ENCODE results near the gene DTNBP1.
A peak's percentile ranks its signal among the peaks of the same experiment; 100 is the strongest.

DTNBP1 gene

DNA sequence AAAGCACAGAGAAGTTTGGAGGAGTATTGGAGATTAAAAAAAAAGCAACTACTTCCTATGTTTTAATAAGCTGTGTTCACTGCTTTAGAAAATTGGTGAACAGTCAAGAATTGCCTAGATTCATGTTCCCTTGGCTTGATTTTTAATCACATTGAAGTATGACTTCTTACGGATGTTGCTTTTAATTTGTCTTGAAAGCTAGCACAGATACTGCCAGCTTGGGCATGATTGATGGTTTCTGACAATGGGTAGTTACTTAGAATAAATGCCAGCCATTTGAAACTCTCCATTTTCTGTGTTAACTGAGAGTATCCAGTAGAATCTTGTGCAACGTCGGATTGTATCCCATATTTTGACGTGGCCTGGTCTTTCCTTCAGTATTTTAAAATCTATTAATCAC is 178.0 kb downstream of the DTNBP1 start:
- Histone ChIP-seq H3K9me2 (replicated peaks; ENCODE audit: insufficient read depth, low read length) (no peaks in the 10 kb centered on the region), H3K27me3 (replicated peaks; ENCODE audit: insufficient read depth, low read length) (no peaks in the 10 kb centered on the region), H2AFZ (ENCODE audit: low read length) (no peak overlapping the region), H3K4me3 (ENCODE audit: low read length) (no peak overlapping the region), H3K36me3 (replicated peaks; ENCODE audit: insufficient read depth, low read length) (no peaks in the 10 kb centered on the region), H3K4me1 (ENCODE audit: low read length) (peaks cover 16% of the 10 kb centered on the region), H4K20me1 (ENCODE audit: insufficient read depth, low read length) (no peaks in the 10 kb centered on the region), H3K27ac (ENCODE audit: low read length) (no peak overlapping the region), H3F3A (ENCODE audit: insufficient read depth, low read length) (peaks cover 8% of the 10 kb centered on the region), H3K9me3 (replicated peaks; ENCODE audit: insufficient read depth, low read length) (no peaks in the 10 kb centered on the region), H3K9ac (ENCODE audit: low read length) (no peak overlapping the region), H3K4me2 (ENCODE audit: low read depth, low read length) (no peak overlapping the region), H3K79me2 (ENCODE audit: low read length) (peaks cover 33% of the 10 kb centered on the region)
- TF ChIP-seq EZH2 (optimal IDR thresholded peaks at IDR 0.05; ENCODE audit: low read depth, low read length), result no peak
- no peak for DNase-seq

DNA sequence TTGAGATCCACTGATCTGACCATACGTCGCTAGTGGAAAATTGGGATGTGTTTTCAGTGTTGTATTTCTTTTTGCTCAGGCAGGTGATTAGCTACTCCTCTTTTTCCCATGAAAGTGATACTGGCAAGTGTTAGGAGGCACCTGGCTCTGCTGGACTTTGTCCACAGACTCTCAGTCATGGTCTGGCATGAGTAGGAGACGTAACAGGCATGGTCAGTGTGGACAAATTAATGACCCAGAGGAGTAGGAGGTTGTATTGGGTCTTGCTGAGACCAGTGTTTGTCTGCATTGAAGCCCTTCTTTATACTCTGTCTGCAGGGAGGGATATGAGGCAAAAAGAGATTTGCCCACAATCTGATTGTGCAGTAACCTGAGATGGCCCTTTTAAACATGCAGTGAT is 178.7 kb downstream of the DTNBP1 start:
- Histone ChIP-seq H3K79me2 (ENCODE audit: low read length) (peaks cover 37% of the 10 kb centered on the region), H3K9ac (ENCODE audit: low read length) (no peak overlapping the region), H2AFZ (ENCODE audit: low read length) (no peak overlapping the region), H3K4me3 (ENCODE audit: low read length) (no peak overlapping the region), H3K9me2 (replicated peaks; ENCODE audit: insufficient read depth, low read length) (no peaks in the 10 kb centered on the region), H3K9me3 (replicated peaks; ENCODE audit: insufficient read depth, low read length) (no peaks in the 10 kb centered on the region), H3K4me1 (ENCODE audit: low read length) (peaks cover 16% of the 10 kb centered on the region), H3F3A (ENCODE audit: insufficient read depth, low read length) (peaks cover 8% of the 10 kb centered on the region), H3K27ac (ENCODE audit: low read length) (no peak overlapping the region), H4K20me1 (ENCODE audit: insufficient read depth, low read length) (no peaks in the 10 kb centered on the region), H3K36me3 (replicated peaks; ENCODE audit: insufficient read depth, low read length) (no peaks in the 10 kb centered on the region), H3K4me2 (ENCODE audit: low read depth, low read length) (no peak overlapping the region), H3K27me3 (replicated peaks; ENCODE audit: insufficient read depth, low read length) (no peaks in the 10 kb centered on the region)
- DNase-seq, result no peak
- TF ChIP-seq EZH2phosphoT487 (IDR thresholded peaks at IDR 0.05; ENCODE audit: low read length) (no peak), EZH2 (optimal IDR thresholded peaks at IDR 0.05; ENCODE audit: low read depth, low read length) (no peak)
- TF ChIP-seq, protein P1, sequence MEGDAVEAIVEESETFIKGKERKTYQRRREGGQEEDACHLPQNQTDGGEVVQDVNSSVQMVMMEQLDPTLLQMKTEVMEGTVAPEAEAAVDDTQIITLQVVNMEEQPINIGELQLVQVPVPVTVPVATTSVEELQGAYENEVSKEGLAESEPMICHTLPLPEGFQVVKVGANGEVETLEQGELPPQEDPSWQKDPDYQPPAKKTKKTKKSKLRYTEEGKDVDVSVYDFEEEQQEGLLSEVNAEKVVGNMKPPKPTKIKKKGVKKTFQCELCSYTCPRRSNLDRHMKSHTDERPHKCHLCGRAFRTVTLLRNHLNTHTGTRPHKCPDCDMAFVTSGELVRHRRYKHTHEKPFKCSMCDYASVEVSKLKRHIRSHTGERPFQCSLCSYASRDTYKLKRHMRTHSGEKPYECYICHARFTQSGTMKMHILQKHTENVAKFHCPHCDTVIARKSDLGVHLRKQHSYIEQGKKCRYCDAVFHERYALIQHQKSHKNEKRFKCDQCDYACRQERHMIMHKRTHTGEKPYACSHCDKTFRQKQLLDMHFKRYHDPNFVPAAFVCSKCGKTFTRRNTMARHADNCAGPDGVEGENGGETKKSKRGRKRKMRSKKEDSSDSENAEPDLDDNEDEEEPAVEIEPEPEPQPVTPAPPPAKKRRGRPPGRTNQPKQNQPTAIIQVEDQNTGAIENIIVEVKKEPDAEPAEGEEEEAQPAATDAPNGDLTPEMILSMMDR (IDR thresholded peaks at IDR 0.05; ENCODE audit: low read length), result no peak

DNA sequence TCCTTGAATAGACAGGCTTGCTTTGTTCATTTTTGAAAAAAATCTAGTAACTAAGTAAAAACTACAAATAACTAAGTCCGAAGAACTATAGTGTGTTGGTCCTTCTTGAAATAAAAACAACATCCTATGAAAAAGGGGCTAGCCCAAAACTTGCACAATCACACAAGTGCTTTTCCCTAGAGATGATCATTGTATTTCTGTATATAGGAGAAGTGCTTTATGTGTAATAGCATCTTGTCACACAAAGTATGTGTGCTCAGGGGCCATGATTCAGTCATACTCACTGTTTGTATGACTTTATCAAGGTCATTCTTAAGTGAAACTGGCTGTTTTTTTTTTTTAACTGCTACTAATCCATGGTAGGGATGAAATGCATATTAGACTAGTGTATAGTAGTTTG is 179.8 kb downstream of the DTNBP1 start:
- H3K9me2 ChIP-seq (replicated peaks; ENCODE audit: insufficient read depth, low read length), result no peaks in the 10 kb centered on the region
- no peak overlapping the region for H3K4me2 ChIP-seq (ENCODE audit: low read depth, low read length)
- peaks cover 8% of the 10 kb centered on the region for H3F3A ChIP-seq (ENCODE audit: insufficient read depth, low read length)
- H3K79me2 ChIP-seq (ENCODE audit: low read length), result peaks cover 41% of the 10 kb centered on the region
- H3K9ac ChIP-seq (ENCODE audit: low read length), result no peak overlapping the region
- no peaks in the 10 kb centered on the region for H3K36me3 ChIP-seq (replicated peaks; ENCODE audit: insufficient read depth, low read length)
- TF ChIP-seq, protein P1 (IDR thresholded peaks at IDR 0.05; ENCODE audit: low read length), result no peak
- TF ChIP-seq EZH2phosphoT487 (IDR thresholded peaks at IDR 0.05; ENCODE audit: low read length), result no peak
- TF ChIP-seq EZH2 (optimal IDR thresholded peaks at IDR 0.05; ENCODE audit: low read depth, low read length), result no peak
- H3K4me3 ChIP-seq (ENCODE audit: low read length), result no peak overlapping the region
- no peak for DNase-seq
- H3K9me3 ChIP-seq (replicated peaks; ENCODE audit: insufficient read depth, low read length), result no peaks in the 10 kb centered on the region
- peaks cover 16% of the 10 kb centered on the region for H3K4me1 ChIP-seq (ENCODE audit: low read length)
- H4K20me1 ChIP-seq (ENCODE audit: insufficient read depth, low read length), result no peaks in the 10 kb centered on the region
- H3K27me3 ChIP-seq (replicated peaks; ENCODE audit: insufficient read depth, low read length), result no peaks in the 10 kb centered on the region
- no peak overlapping the region for H3K27ac ChIP-seq (ENCODE audit: low read length)
- no peak overlapping the region for H2AFZ ChIP-seq (ENCODE audit: low read length)

DNA sequence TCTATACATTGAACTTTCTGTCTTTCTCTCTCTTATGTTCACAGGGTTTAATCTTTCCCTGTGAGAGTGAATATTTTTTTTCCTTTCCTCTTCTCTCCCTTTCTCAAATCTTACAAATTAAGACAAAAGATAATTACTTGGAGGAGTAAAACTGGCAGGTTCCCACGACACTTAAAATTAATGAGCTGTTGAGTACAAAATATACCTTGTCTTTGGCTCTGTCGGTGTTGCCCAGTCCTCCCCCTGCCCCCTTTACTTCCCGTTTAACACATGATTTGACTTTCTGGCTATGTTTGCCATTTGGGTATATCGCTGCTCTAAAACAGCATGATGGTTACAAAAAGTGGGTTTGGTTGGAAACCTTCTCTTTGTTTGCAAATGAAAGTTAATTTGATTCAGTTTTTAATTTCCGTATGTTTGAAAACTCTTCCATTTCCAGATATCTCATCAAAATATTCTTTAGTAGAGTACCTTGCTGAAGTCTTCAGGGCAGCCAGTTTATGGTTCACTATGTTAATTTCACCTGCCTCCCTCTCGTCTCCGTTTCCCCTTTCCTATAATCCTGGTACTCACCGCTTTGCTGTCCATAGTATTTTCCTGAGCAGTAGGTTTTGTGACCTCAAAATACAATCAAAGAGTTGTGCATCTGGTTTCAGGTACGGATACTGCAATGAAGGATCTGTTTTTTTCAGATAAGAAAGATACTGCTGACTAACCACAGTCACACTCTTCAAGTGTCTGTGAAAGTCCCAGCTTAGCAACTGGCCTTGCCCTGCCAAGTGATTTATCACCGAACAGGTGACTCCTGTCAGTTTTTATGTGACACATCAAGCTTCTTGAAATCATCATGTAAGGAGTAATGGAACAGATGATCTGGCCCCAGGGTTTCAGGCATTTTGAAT is 181.2 kb downstream of the DTNBP1 start:
- Histone ChIP-seq H2AFZ (ENCODE audit: low read length) (no peak overlapping the region), H4K20me1 (ENCODE audit: insufficient read depth, low read length) (no peaks in the 10 kb centered on the region), H3K4me3 (ENCODE audit: low read length) (no peak overlapping the region), H3K9me3 (replicated peaks; ENCODE audit: insufficient read depth, low read length) (no peaks in the 10 kb centered on the region), H3K4me1 (ENCODE audit: low read length) (peaks cover 19% of the 10 kb centered on the region), H3F3A (ENCODE audit: insufficient read depth, low read length) (peaks cover 8% of the 10 kb centered on the region), H3K4me2 (ENCODE audit: low read depth, low read length) (peak overlapping the region; percentile 29), H3K27me3 (replicated peaks; ENCODE audit: insufficient read depth, low read length) (no peaks in the 10 kb centered on the region), H3K9ac (ENCODE audit: low read length) (no peak overlapping the region), H3K36me3 (replicated peaks; ENCODE audit: insufficient read depth, low read length) (no peaks in the 10 kb centered on the region), H3K27ac (ENCODE audit: low read length) (peak overlapping the region; percentile 43; the same call in 1 of the 2 replicates), H3K9me2 (replicated peaks; ENCODE audit: insufficient read depth, low read length) (no peaks in the 10 kb centered on the region), H3K79me2 (ENCODE audit: low read length) (peaks cover 52% of the 10 kb centered on the region)
- TF ChIP-seq, protein P1 (IDR thresholded peaks at IDR 0.05; ENCODE audit: low read length), result no peak
- TF ChIP-seq EZH2phosphoT487 (IDR thresholded peaks at IDR 0.05; ENCODE audit: low read length) (no peak), EZH2 (optimal IDR thresholded peaks at IDR 0.05; ENCODE audit: low read depth, low read length) (no peak)
- DNase-seq, result peak; percentile 82
